ENCODE measurements around the gene MATK.

MATK gene

GRCh38 chr19:3770136-3770999 lies 15.8 kb downstream of the MATK start:
- CTCF ChIA-PET, result interaction anchor here (0.6 kb wide), 2 partner anchors 29 to 467 kb away, joined by 3 to 4 read pairs; no protein-coding TSS in a partner anchor
- Histone ChIP-seq H3K4me1 (ENCODE audit: control insufficient read depth, insufficient read depth, low read length) (no peaks in the 10 kb centered on the region), H3K9me3 (ENCODE audit: control insufficient read depth, insufficient read depth, low read depth, low read length) (no peaks in the 10 kb centered on the region), H3K27ac (ENCODE audit: extremely low read depth, low read depth, low read length) (no peak overlapping the region), H3K4me3 (ENCODE audit: low read depth, low read length) (no peak overlapping the region), H3K36me3 (ENCODE audit: control insufficient read depth in 2 of 2, insufficient read depth in 1 of 2, low read length in 2 of 2) (peaks cover 0 to 16% of the 10 kb centered on the region in 2 experiments; a peak in 2 of 3 replicates)
- POLR2A ChIA-PET, result interaction anchor here (1.0 to 1.6 kb wide), 4 partner anchors 7 to 263 kb away, joined by 3 to 8 read pairs (median 6); no protein-coding TSS in a partner anchor
- TF ChIP-seq ZNF768 (tag by site-specific recombination; IDR thresholded peaks at IDR 0.05), result no peak
- no peak for TF ChIP-seq SP3 (tag by site-specific recombination; IDR thresholded peaks at IDR 0.05)
- TF ChIP-seq SETDB1 (IDR thresholded peaks at IDR 0.05; ENCODE audit: insufficient read length, low read length), result no peak
- peak; percentile 31; the same call in 1 of the 2 replicates for TF ChIP-seq EGR2 (tag by site-specific recombination; IDR thresholded peaks at IDR 0.05; ENCODE audit: low read depth)

DNA sequence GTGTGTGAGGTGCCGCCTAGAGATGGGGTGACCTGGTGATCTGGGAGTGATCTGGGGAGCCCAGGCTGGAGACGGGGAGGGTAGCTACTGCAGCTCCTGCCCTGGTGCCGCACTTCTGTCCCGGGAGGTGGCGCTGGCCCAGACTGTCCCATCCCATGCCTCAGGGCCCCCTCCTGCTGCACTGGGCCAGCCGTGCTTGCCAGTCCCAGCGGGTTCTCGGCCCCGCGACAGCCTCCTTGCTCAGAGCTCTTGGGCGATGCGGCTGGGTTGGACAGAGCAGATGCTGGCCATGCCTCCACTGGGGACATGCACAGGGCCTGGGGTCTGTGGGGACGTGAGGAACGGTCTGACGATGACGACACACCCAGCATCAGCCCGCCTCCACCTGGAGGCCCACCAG lies 16.7 kb downstream of the MATK start:
- ChIA-PET POLR2A (interaction anchor here (1.0 to 1.4 kb wide), 2 partner anchors 11 to 262 kb away, joined by 5 to 6 read pairs; no protein-coding TSS in a partner anchor), CTCF (interaction anchor here (0.6 kb wide), 1 partner anchor 30 kb away, joined by 4 read pairs; no protein-coding TSS in a partner anchor)
- Histone ChIP-seq H3K4me1 (ENCODE audit: control insufficient read depth, insufficient read depth, low read length) (no peaks in the 10 kb centered on the region), H3K9me3 (ENCODE audit: control insufficient read depth, insufficient read depth, low read depth, low read length) (no peaks in the 10 kb centered on the region), H3K27ac (ENCODE audit: extremely low read depth, low read depth, low read length) (no peak overlapping the region), H3K4me3 (ENCODE audit: low read depth, low read length) (no peak overlapping the region), H3K36me3 (ENCODE audit: control insufficient read depth in 2 of 2, insufficient read depth in 1 of 2, low read length in 2 of 2) (peaks cover 0 to 21% of the 10 kb centered on the region in 2 experiments; a peak in 2 of 3 replicates)
- TF ChIP-seq ZNF133 (tag by site-specific recombination; IDR thresholded peaks at IDR 0.05) (no peak), ZNF660 (tag by site-specific recombination; IDR thresholded peaks at IDR 0.05) (no peak), ZNF132 (tag by site-specific recombination; IDR thresholded peaks at IDR 0.05; ENCODE audit: borderline replicate concordance) (no peak), KLF9 (tag by site-specific recombination; IDR thresholded peaks at IDR 0.05; ENCODE audit: low read depth) (no peak), ZFP37 (tag by site-specific recombination; IDR thresholded peaks at IDR 0.05) (no peak), ZNF426 (tag by site-specific recombination; IDR thresholded peaks at IDR 0.05) (no peak), ZNF514 (tag by site-specific recombination; IDR thresholded peaks at IDR 0.05) (no peak), ZNF354C (tag by site-specific recombination; IDR thresholded peaks at IDR 0.05; ENCODE audit: borderline replicate concordance, low read depth) (no peak), ZBTB26 (tag by site-specific recombination; optimal IDR thresholded peaks at IDR 0.05) (no peak), ZBTB8A (tag by site-specific recombination; IDR thresholded peaks at IDR 0.05) (no peak), RBAK (tag by site-specific recombination; IDR thresholded peaks at IDR 0.05) (no peak), MZF1 (tag by site-specific recombination; IDR thresholded peaks at IDR 0.05; ENCODE audit: borderline replicate concordance) (no peak), ZNF529 (tag by site-specific recombination; IDR thresholded peaks at IDR 0.05; ENCODE audit: insufficient replicate concordance) (no peak)
- TF ChIP-seq, protein P1, sequence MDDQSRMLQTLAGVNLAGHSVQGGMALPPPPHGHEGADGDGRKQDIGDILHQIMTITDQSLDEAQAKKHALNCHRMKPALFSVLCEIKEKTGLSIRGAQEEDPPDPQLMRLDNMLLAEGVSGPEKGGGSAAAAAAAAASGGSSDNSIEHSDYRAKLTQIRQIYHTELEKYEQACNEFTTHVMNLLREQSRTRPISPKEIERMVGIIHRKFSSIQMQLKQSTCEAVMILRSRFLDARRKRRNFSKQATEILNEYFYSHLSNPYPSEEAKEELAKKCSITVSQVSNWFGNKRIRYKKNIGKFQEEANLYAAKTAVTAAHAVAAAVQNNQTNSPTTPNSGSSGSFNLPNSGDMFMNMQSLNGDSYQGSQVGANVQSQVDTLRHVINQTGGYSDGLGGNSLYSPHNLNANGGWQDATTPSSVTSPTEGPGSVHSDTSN (CRISPR knock-in tag; IDR thresholded peaks at IDR 0.05), result no peak

- H3K27ac ChIP-seq (ENCODE audit: extremely low read depth, low read depth, low read length), result no peak overlapping the region
- peaks cover 0 to 21% of the 10 kb centered on the region in 2 experiments; a peak in 2 of 3 replicates for H3K36me3 ChIP-seq (ENCODE audit: control insufficient read depth in 2 of 2, insufficient read depth in 1 of 2, low read length in 2 of 2)
- H3K4me3 ChIP-seq (ENCODE audit: low read depth, low read length), result no peak overlapping the region
- ChIA-PET CTCF (no interaction called here), POLR2A (no interaction called here)
- TF ChIP-seq KLF8 (tag by site-specific recombination; IDR thresholded peaks at IDR 0.05) (peak; percentile 35; the same call in 1 of the 2 replicates), ZNF184 (tag by site-specific recombination; IDR thresholded peaks at IDR 0.05) (no peak), ZNF623 (tag by site-specific recombination; IDR thresholded peaks at IDR 0.05) (peak; percentile 99), EGR2 (tag by site-specific recombination; IDR thresholded peaks at IDR 0.05; ENCODE audit: low read depth) (0 out of 2 replicates have a peak, but pooled peaks have one; percentile 31), KLF7 (tag by site-specific recombination; IDR thresholded peaks at IDR 0.05; ENCODE audit: borderline replicate concordance) (peak; percentile 53; the same call in 1 of the 2 replicates)
- TF ChIP-seq, protein P2, sequence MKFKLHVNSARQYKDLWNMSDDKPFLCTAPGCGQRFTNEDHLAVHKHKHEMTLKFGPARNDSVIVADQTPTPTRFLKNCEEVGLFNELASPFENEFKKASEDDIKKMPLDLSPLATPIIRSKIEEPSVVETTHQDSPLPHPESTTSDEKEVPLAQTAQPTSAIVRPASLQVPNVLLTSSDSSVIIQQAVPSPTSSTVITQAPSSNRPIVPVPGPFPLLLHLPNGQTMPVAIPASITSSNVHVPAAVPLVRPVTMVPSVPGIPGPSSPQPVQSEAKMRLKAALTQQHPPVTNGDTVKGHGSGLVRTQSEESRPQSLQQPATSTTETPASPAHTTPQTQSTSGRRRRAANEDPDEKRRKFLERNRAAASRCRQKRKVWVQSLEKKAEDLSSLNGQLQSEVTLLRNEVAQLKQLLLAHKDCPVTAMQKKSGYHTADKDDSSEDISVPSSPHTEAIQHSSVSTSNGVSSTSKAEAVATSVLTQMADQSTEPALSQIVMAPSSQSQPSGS (tag by site-specific recombination; IDR thresholded peaks at IDR 0.05; ENCODE audit: low read depth), result no peak
- no peaks in the 10 kb centered on the region for H3K9me3 ChIP-seq (ENCODE audit: control insufficient read depth, insufficient read depth, low read depth, low read length)
- H3K4me1 ChIP-seq (ENCODE audit: control insufficient read depth, insufficient read depth, low read length), result no peaks in the 10 kb centered on the region
Observed at GRCh38 chr19:3768748-3769099, 17.5 kb downstream of the MATK start.

Data from HEK293 (cell line).